K562 (cell line): ENCODE results near the gene DYRK1A. TPM values are rescaled to one million over a fixed set of nuclear protein-coding genes. Genes with fewer than 3 reads are reported as not detected.

Experiments used
- COPS2 ChIP-seq: fragments of 450-650 bp; conservative IDR thresholded peaks from 2 replicates; pipeline ENCODE4 v1.6.1; 2016; ENCODE audit warnings: mild to moderate bottlenecking, moderate library complexity
- CSDE1 ChIP-seq, 2 experiments: fragments of 450-650 bp; IDR thresholded peaks; 2 replicates each; pipeline ENCODE4 v1.6.1; 2016; ENCODE audit warnings: mild to moderate bottlenecking in 1 of 2
- DDX20 ChIP-seq: fragments of 450-650 bp; IDR thresholded peaks from 2 replicates; pipeline ENCODE4 v1.6.1; 2016; ENCODE audit warnings: missing genetic modification characterization, low read depth, mild to moderate bottlenecking, missing compliant biosample characterization, moderate library complexity
- GATAD2A ChIP-seq: fragments of 450-650 bp; IDR thresholded peaks from 2 replicates; pipeline ENCODE4 v1.6.1; 2017
- HNRNPL ChIP-seq: fragments of 200-400 bp; formaldehyde crosslinking; IDR thresholded peaks from 2 replicates; pipeline ENCODE4 v1.6.1; 2017; ENCODE audit warnings: low read depth, mild to moderate bottlenecking, low read length
- MYNN ChIP-seq, 2 experiments: sonication (generic); formaldehyde crosslinking in 1 of 2; IDR thresholded peaks; 2 replicates each; pipeline versions ENCODE4 v1.5.0 to v1.6.1; 2016 to 2020; ENCODE audit warnings: antibody characterized with exemption in 1 of 2, missing genetic modification reagents in 1 of 2
- NCOA1 ChIP-seq: fragments of 450-650 bp; IDR thresholded peaks from 2 replicates; pipeline ENCODE4 v1.6.1; 2016; ENCODE audit warnings: low read depth
- NFE2 ChIP-seq: IDR thresholded peaks from 2 replicates; pipeline ENCODE4 v1.6.1; 2014; ENCODE audit warnings: antibody characterized with exemption, low read depth
- RBM17 ChIP-seq: fragments of 200-400 bp; formaldehyde crosslinking; IDR thresholded peaks from 2 replicates; pipeline ENCODE4 v1.6.1; 2017; ENCODE audit warnings: low read depth, mild to moderate bottlenecking, low read length, borderline replicate concordance
- SIX5 ChIP-seq, 2 experiments: IDR thresholded peaks; 2 replicates each; pipeline ENCODE4 v1.6.1; 2011; ENCODE audit warnings: low read length in 2 of 2, borderline replicate concordance in 1 of 2, low read depth in 1 of 2, mild to moderate bottlenecking in 1 of 2, moderate library complexity in 1 of 2; ENCODE audit not compliant: insufficient read depth in 1 of 2
- SUPT5H ChIP-seq: fragments of 450-650 bp; IDR thresholded peaks from 2 replicates; pipeline ENCODE4 v1.6.1; 2016
- ZBTB17 ChIP-seq: fragments of 450-650 bp; formaldehyde crosslinking; IDR thresholded peaks from 2 replicates; pipeline ENCODE4 v1.4.0; 2020; ENCODE audit warnings: mild to moderate bottlenecking
- ZFP1 ChIP-seq: fragments of 450-650 bp; formaldehyde crosslinking; IDR thresholded peaks from 2 replicates; pipeline ENCODE4 v1.4.0; 2020; ENCODE audit warnings: mild to moderate bottlenecking, mixed read lengths
- ZFP36 ChIP-seq: fragments of 150-350 bp; IDR thresholded peaks from 2 replicates; pipeline ENCODE4 v1.6.1; 2018; ENCODE audit warnings: low read length, low read depth; ENCODE audit not compliant: partially characterized antibody
- ZNF146 ChIP-seq: IDR thresholded peaks from one replicate; pipeline ENCODE4 v1.6.1; 2018; ENCODE audit warnings: missing compliant biosample characterization; ENCODE audit not compliant: unreplicated experiment
- ZNF347 ChIP-seq: fragments of 450-650 bp; formaldehyde crosslinking; IDR thresholded peaks from 2 replicates; pipeline ENCODE4 v1.4.0; 2020; ENCODE audit warnings: low read depth, mild to moderate bottlenecking, moderate library complexity
- polyA plus RNA-seq, 8 experiments: library from polyadenylated mRNA; depleted of rRNA in 4 of 8; stranded (reverse) in 5 of 8; unstranded in 3 of 8; fragments of >200 nt; fragmentation: Nextera tagmentation in 2 of 8; fragmentation: Illumina TruSeq in 1 of 8; extraction: Ambion mirVana in 2 of 8; extraction: Trizol in 1 of 8; gene quantifications; 2 replicates each; pipeline versions ENCODE4 v1.2.1 to v1.2.3, GENCODE V29; 2011 to 2014; ENCODE audit warnings: inconsistent platforms in 1 of 8, missing spikeins in 1 of 8
- total RNA-seq, 7 experiments: library from RNA; depleted of rRNA in 6 of 7; stranded (reverse); fragments of >200 nt in 6 of 7; fragmentation: Illumina TruSeq in 2 of 7; extraction: Trizol in 2 of 7; gene quantifications; 2 replicates each; pipeline versions ENCODE4 v1.2.1 to v1.2.3, GENCODE V29; 2011 to 2021; ENCODE audit warnings: low replicate concordance in 1 of 7
- TF ChIP-seq, protein P1 (sequence below): fragments of 250-450 bp; sonication (Bioruptor Pico); IDR thresholded peaks from 2 replicates; pipeline ENCODE4 v1.9.0; 2021; ENCODE audit warnings: mild to moderate bottlenecking, inconsistent platforms
- TF ChIP-seq, protein P2 (sequence below): fragments of 450-650 bp; IDR thresholded peaks from 2 replicates; pipeline ENCODE4 v1.6.1; 2016; ENCODE audit warnings: low read depth, mild to moderate bottlenecking, moderate library complexity
- TF ChIP-seq, protein P3 (sequence below): sonication (generic); formaldehyde crosslinking; IDR thresholded peaks from 2 replicates; pipeline ENCODE4 v1.9.0; 2022; ENCODE audit warnings: mild to moderate bottlenecking, missing genetic modification reagents
- TF ChIP-seq, protein P4 (sequence below): fragments of 450-650 bp; conservative IDR thresholded peaks from 2 replicates; pipeline ENCODE4 v1.6.1; 2016; ENCODE audit warnings: missing genetic modification characterization, low read depth, mild to moderate bottlenecking, control low read depth, missing compliant biosample characterization
- TF ChIP-seq, protein P5 (sequence below): sonication (generic); formaldehyde crosslinking; IDR thresholded peaks from 2 replicates; pipeline ENCODE4 v1.8.0; 2022; ENCODE audit warnings: mild to moderate bottlenecking, missing genetic modification reagents
- TF ChIP-seq, protein P6 (sequence below): fragments of 250-450 bp; sonication (Bioruptor Pico); IDR thresholded peaks from 2 replicates; pipeline ENCODE4 v1.8.0; 2021; ENCODE audit warnings: borderline replicate concordance, mild to moderate bottlenecking, moderate library complexity; ENCODE audit not compliant: poor library complexity, severe bottlenecking

Gene DYRK1A
- total and polyA plus RNA-seq, 9 of the 15 experiments (the other 6 are each of a cell fraction or from before 2014, with no cell fraction given), result 3.7 to 64.8 (median 42.3) TPM

DNA sequence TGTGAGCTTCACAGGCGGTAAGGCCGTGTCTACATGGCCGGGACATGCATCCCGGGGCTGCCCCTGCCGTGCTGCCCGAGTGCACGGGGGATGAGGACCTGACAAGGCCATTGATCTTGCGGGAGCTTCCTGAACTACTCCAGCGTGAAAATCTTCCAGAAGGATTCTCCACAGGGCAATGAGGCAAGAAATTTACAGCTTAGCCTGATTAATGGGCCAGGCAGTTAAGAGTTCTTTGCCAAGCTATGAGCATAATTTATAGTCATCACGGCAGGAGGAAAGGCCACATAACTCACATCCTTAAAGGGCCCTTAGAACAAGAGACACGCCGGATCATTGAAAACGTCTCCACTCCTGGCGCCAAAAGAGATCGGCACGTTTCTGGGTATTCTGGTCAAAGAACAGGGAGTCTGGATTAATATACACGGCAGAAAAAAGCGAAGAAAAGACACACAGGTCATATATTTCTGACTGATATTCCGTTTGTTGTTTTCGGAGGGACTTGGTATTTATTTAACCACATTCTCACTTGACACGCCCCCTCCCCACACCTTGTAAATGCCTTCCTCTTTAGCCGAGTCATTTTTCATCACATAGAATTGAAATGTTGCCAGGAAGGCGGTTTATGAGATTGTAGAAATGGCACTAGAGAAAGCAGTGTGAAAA is 180.5 kb downstream of the DYRK1A start (continued):
- TF ChIP-seq, protein P1, sequence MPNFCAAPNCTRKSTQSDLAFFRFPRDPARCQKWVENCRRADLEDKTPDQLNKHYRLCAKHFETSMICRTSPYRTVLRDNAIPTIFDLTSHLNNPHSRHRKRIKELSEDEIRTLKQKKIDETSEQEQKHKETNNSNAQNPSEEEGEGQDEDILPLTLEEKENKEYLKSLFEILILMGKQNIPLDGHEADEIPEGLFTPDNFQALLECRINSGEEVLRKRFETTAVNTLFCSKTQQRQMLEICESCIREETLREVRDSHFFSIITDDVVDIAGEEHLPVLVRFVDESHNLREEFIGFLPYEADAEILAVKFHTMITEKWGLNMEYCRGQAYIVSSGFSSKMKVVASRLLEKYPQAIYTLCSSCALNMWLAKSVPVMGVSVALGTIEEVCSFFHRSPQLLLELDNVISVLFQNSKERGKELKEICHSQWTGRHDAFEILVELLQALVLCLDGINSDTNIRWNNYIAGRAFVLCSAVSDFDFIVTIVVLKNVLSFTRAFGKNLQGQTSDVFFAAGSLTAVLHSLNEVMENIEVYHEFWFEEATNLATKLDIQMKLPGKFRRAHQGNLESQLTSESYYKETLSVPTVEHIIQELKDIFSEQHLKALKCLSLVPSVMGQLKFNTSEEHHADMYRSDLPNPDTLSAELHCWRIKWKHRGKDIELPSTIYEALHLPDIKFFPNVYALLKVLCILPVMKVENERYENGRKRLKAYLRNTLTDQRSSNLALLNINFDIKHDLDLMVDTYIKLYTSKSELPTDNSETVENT, result no peak
- no peak for TF ChIP-seq ZNF146
- TF ChIP-seq, protein P2, sequence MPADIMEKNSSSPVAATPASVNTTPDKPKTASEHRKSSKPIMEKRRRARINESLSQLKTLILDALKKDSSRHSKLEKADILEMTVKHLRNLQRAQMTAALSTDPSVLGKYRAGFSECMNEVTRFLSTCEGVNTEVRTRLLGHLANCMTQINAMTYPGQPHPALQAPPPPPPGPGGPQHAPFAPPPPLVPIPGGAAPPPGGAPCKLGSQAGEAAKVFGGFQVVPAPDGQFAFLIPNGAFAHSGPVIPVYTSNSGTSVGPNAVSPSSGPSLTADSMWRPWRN, result no peak
- no peak for TF ChIP-seq GATAD2A
- no peak for TF ChIP-seq COPS2
- TF ChIP-seq, protein P3, sequence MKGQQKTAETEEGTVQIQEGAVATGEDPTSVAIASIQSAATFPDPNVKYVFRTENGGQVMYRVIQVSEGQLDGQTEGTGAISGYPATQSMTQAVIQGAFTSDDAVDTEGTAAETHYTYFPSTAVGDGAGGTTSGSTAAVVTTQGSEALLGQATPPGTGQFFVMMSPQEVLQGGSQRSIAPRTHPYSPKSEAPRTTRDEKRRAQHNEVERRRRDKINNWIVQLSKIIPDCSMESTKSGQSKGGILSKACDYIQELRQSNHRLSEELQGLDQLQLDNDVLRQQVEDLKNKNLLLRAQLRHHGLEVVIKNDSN, result no peak
- no peak for TF ChIP-seq HNRNPL
- TF ChIP-seq ZFP36, result no peak
- TF ChIP-seq SIX5 (IDR thresholded peaks at IDR 0.05; ENCODE audit: borderline replicate concordance in 1 of 2, insufficient read depth in 1 of 2, low read depth in 1 of 2, low read length in 2 of 2), result no peak
- TF ChIP-seq ZNF347 (CRISPR knock-in tag), result no peak
- no peak for TF ChIP-seq DDX20 (tag)
- TF ChIP-seq MYNN (IDR thresholded peaks at IDR 0.05), result no peak
- no peak for TF ChIP-seq MYNN (CRISPR knock-in tag; IDR thresholded peaks at IDR 0.05)
- TF ChIP-seq, protein P4, sequence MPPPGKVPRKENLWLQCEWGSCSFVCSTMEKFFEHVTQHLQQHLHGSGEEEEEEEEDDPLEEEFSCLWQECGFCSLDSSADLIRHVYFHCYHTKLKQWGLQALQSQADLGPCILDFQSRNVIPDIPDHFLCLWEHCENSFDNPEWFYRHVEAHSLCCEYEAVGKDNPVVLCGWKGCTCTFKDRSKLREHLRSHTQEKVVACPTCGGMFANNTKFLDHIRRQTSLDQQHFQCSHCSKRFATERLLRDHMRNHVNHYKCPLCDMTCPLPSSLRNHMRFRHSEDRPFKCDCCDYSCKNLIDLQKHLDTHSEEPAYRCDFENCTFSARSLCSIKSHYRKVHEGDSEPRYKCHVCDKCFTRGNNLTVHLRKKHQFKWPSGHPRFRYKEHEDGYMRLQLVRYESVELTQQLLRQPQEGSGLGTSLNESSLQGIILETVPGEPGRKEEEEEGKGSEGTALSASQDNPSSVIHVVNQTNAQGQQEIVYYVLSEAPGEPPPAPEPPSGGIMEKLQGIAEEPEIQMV (tag), result no peak
- no peak for TF ChIP-seq ZFP1 (CRISPR knock-in tag)
- TF ChIP-seq ZBTB17 (CRISPR knock-in tag), result no peak
- TF ChIP-seq CSDE1 (IDR thresholded peaks at IDR 0.05), result no peak
- TF ChIP-seq NCOA1, result no peak
- TF ChIP-seq SUPT5H, result no peak
- TF ChIP-seq NFE2, result peak; percentile 67
- TF ChIP-seq RBM17, result no peak
- TF ChIP-seq, protein P5, sequence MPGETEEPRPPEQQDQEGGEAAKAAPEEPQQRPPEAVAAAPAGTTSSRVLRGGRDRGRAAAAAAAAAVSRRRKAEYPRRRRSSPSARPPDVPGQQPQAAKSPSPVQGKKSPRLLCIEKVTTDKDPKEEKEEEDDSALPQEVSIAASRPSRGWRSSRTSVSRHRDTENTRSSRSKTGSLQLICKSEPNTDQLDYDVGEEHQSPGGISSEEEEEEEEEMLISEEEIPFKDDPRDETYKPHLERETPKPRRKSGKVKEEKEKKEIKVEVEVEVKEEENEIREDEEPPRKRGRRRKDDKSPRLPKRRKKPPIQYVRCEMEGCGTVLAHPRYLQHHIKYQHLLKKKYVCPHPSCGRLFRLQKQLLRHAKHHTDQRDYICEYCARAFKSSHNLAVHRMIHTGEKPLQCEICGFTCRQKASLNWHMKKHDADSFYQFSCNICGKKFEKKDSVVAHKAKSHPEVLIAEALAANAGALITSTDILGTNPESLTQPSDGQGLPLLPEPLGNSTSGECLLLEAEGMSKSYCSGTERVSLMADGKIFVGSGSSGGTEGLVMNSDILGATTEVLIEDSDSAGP, result no peak
- TF ChIP-seq, protein P6, sequence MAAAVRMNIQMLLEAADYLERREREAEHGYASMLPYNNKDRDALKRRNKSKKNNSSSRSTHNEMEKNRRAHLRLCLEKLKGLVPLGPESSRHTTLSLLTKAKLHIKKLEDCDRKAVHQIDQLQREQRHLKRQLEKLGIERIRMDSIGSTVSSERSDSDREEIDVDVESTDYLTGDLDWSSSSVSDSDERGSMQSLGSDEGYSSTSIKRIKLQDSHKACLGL (CRISPR knock-in tag), result no peak
